ENCODE data around the gene TMEM184B.
A peak's percentile ranks its signal among the peaks of the same experiment; 100 is the strongest.

Gene TMEM184B

GRCh38 chr22:38271927-38272372 lies 860 bp downstream of the TMEM184B start:
- no peak for DNase-seq

GRCh38 chr22:38271101-38271500 lies 1.7 kb downstream of the TMEM184B start:
- DNase-seq = no peak

DNA sequence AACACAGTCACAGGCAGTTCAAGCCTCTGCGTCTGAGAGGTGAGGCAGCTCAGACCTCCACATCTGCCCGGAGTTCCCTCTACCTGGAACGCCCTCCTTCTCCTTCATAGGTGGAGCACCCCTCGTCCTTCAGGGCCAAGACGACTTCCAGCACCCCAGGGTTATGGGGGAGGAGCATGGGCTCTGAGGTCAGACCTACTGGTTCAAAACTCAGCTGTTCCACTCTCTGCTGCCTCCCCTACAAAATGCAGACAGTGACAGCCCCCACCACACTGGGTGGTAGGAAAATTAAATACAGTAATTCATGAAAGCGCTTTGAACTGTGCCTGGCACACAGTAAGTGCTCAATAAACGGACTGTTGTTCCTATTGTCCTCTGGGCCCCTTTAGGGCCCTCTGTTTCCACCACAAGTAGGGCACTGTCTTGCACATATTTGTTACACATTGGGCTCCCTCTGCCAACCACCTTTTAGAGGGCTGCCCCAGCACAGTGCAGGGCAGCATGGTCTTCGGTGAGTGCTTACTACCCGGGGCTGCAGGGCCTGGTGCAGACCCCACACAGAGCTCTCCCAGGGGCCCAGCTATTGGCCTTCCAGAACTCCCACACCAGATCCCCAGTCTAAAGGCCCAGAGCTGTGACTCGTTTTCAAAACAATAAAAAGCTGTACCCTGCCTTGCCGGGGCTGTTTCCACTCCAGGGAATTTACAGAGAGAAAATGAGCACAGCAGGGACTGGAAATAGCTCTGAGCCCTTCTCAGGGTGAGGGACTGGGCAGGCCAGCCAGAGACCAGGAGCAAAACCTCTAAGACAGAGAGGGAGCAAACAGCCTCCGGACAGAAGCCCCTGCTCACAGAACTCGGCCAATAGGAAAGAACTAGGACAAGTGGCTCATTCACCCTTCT lies 2.5 kb downstream of the TMEM184B start:
- DNase-seq = no peak

DNA sequence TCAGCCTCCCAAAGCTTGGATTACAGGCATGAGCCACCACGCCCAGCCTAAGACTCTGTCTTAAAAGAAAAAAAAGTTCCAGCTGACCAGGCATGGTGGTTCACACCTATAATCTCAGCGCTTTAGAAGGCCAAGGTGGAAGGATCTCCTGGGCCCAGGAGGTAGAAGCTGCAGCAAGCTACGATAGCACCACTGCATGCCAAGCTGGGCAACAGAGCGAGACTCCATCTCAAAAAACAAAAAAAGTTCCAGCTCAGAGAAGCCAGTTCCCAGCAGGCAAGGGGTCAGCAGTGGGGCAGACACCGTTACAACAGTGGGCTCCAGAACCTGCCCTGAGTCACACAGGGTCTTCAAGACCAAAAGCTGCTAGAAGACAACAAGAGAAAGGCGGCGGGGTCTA lies 3.3 kb downstream of the TMEM184B start:
- DNase-seq = no peak

GRCh38 chr22:38267086-38267485 lies 5.7 kb downstream of the TMEM184B start:
- DNase-seq = no peak

- DNase-seq = no peak
These were observed 6.7 kb downstream of the TMEM184B start for GRCh38 chr22:38266120-38266519.

GRCh38 chr22:38264322-38264843 lies 8.4 kb downstream of the TMEM184B start:
- DNase-seq = no peak

- no peak for DNase-seq
These were observed 10.6 kb downstream of the TMEM184B start for GRCh38 chr22:38262051-38262795.

GRCh38 chr22:38260761-38261681 lies 11.8 kb downstream of the TMEM184B start:
- no peak for DNase-seq

DNA sequence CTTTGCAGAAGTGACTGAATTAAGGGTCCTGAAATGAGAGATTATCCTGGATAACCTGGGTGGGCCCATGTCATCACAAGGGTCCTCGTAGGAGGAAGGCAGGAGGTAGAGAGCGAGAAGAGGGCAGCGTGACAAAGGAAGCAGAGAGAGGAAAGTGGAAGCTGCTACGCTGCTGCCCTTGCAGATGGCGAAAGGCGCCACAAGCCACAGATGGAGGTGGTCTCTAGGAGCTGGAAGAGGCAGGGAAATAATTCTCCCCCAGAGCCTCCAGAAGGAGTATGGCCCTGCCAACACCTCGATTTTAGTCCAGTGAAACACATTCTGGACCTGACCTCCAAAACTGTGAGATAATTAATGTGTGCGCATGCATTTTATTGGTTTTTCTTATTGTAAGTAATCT lies 13.4 kb downstream of the TMEM184B start:
- DNase-seq = no peak

DNA sequence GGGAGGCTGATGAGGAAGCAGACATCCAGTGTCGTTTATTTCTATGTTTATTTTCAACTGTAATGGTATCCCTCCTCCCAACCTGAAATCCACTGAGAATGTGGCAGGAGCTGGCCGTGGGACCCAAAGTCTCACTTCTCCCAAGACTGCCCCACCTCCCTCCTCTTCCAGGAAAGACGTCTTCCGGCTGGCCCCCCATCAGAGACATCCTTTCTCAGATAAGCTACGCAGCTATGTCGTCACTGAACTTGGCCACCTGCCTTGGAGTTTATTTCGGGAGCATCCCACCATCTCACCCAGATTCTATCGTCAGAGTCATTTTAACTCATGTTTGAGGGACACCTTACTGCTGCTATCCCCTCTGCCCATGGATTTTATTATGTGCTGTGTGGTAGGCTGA lies 13.9 kb downstream of the TMEM184B start:
- DNase-seq = no peak

GRCh38 chr22:38257650-38258250 lies 15.1 kb downstream of the TMEM184B start:
- peak; percentile 80 for DNase-seq

DNA sequence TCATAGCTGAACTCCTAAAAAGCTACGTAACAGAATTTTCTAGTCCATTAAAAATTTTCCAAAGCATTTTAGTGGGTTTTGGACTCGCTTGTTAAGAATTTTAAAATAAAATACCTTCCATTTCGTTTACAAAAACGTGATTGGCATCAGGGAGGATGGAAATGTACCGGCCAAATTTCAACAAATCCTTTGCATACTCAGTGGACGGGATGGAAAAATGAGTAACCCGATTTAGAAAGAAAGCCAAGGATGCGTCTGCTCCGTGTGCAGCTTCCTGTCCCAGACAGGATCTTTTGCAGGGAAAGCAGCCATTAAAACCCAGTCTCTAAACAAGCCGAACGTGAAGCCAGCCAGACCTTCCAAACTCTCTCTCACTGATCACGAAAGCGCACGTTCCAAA lies 15.6 kb downstream of the TMEM184B start:
- DNase-seq = no peak

DNA sequence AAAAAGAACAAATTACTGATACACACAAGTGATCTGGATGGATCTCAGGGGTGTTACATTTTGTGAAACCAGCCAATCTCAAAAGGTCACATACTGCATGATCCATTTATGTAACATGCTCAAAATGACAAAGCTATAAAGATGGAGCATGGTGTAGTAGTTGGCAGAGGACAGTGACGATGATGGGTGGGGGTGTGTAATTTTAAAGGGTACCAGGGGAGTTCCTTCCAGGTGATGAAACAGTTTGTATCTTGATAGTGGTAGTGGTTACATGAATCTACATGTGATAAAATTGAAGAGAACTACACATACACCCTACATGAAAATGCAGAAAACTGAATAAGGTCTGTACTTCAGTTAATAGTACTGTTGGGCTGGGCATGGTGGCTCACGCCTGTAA lies 17.1 kb downstream of the TMEM184B start:
- no peak for DNase-seq

DNA sequence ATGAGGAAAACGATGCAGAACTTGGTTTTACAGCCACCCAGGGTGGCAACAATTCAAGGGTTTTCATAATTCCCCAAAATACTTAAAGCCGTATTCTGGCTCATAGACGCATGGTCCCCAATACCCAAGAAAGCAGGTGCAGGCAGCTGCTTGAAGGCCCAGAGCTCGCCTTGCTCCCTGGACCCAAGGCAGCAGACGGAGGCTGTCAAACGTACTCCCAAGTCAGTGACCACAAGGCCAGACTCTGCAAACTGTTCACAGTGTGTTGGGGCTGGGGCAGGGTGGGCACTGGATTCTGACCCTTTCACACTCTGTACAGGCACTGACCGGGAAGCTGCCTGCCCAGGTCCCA lies 21.5 kb downstream of the TMEM184B start:
- DNase-seq = no peak

DNA sequence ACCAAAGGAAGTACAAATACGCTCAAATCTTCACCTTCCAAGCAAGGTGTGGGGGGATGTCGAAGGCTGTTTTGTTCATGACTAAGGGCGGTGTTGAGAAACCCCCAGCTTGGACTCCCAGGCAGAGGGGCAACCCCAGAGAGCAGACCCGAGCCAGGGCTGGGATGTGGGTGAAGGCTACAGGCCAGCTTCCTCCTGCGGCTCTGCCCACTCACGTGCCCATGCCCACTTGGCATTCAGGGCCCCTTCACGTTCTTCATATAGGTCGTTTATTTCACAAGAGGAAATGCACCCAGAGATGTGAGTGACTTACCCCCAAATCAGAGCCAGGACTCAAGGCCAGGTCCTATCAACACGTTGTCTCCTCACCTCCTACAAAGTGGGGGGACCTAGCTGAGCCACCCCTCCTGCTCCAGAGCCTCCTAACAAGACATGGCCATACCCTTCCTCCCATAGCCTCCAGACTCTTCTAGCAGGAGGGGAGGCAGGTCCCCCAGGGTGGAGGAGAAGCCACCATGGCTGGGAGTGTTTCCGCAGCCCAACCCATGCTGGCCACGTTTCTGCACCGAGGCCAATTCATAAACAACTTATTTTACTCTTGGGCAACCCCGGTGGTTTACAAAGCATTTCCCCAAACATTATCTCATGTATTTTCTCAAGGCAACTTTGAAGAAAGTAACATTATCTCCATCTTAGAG lies 22.0 kb downstream of the TMEM184B start:
- no peak for DNase-seq

- DNase-seq = no peak
These were observed 22.8 kb downstream of the TMEM184B start for GRCh38 chr22:38249803-38250642.

- DNase-seq = no peak
These were observed 23.5 kb downstream of the TMEM184B start for GRCh38 chr22:38249301-38249700.

DNA sequence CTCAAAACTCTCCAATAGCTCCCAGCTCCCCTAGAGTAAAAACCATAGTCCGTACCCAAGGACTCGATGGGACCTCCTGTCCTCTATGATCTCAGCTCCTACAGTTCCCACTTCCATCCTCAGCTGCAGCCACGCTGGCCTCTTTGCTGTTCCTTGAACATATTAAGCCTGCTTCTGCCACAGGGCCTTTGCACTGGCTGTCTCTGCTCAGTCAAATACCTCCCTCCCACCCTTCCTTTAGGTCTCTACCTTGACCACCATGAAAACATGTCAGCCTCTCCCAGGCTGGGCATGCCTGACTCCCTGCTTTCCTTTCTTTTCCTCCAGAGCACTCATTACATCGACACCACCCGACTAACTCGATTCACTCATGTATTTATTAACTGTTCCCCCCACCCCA lies 24.5 kb downstream of the TMEM184B start:
- no peak for DNase-seq

DNA sequence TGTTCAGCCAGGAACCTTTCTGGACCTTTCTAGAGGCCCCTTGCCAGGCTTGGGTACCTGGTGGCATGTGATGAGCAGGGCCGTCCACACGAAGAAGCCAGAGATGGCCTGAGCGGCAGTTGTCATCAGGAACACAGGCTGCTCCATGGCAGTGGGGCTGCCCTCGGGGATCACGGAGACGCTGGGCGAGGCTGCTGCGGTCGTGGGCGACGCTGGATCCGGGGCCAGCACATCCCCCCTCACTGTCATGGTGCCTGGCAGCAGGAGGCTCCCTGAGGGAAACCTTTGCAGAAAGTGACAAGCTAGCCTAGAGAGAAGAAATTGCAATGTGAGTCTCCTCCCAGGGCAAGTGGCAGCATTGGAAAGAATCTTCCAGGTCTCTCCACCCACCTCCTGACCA lies 25.1 kb downstream of the TMEM184B start:
- DNase-seq = no peak

- DNase-seq = no peak
These were observed 26.1 kb downstream of the TMEM184B start for GRCh38 chr22:38246692-38247091.
